ENCODE measurements around the gene SLC5A9.

SLC5A9 gene

DNA sequence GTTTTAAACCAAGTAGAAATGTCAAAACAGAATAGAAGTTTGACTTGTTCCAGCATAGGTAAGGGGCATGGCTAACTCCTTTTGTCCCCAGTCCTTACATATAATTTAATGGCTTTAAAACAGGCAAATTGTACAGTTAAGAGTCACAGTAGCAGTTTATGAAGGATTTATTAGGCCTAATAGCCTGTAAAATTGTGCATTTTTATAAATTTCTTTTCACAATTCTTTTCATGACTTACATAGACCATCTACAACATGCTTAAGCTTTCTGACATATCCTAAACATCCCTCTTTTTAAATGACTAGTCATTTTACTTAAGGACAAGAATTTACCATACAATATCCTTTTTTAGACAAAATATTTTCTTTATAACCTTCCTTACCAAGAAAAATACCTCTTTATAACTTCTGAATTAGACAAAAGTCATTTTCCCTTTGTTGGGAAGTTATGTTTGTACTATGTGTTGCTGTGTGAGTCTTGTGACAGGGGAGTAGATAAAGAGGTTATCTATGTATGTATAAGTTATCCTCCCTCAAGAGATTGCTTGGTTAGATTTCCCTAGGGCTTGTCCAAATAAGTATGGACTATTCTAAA lies 34.5 kb upstream of the SLC5A9 start:
- in situ Hi-C loops (cut with HindIII; ENCODE audit: low sequenced_read_pairs), result no loop called here
- no peak for DNase-seq (ENCODE audit: low read depth, low spot score)
- no peak overlapping the region for H3K4me3 ChIP-seq (ENCODE audit: low read depth, low read length)
- TF ChIP-seq, protein P1, sequence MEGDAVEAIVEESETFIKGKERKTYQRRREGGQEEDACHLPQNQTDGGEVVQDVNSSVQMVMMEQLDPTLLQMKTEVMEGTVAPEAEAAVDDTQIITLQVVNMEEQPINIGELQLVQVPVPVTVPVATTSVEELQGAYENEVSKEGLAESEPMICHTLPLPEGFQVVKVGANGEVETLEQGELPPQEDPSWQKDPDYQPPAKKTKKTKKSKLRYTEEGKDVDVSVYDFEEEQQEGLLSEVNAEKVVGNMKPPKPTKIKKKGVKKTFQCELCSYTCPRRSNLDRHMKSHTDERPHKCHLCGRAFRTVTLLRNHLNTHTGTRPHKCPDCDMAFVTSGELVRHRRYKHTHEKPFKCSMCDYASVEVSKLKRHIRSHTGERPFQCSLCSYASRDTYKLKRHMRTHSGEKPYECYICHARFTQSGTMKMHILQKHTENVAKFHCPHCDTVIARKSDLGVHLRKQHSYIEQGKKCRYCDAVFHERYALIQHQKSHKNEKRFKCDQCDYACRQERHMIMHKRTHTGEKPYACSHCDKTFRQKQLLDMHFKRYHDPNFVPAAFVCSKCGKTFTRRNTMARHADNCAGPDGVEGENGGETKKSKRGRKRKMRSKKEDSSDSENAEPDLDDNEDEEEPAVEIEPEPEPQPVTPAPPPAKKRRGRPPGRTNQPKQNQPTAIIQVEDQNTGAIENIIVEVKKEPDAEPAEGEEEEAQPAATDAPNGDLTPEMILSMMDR (IDR thresholded peaks at IDR 0.05; ENCODE audit: low read depth, low read length), result no peak

GRCh38 chr1:48190881-48191280 lies 31.6 kb upstream of the SLC5A9 start:
- TF ChIP-seq, protein P1 (IDR thresholded peaks at IDR 0.05; ENCODE audit: low read depth, low read length), result no peak
- no peak for DNase-seq (ENCODE audit: low read depth, low spot score)
- no peak overlapping the region for H3K4me3 ChIP-seq (ENCODE audit: low read depth, low read length)
- in situ Hi-C loops (cut with HindIII; ENCODE audit: low sequenced_read_pairs), result no loop called here

GRCh38 chr1:48194801-48195200 lies 27.7 kb upstream of the SLC5A9 start:
- in situ Hi-C loops (cut with HindIII; ENCODE audit: low sequenced_read_pairs), result no loop called here
- H3K4me3 ChIP-seq (ENCODE audit: low read depth, low read length), result no peak overlapping the region
- TF ChIP-seq, protein P1 (IDR thresholded peaks at IDR 0.05; ENCODE audit: low read depth, low read length), result no peak
- DNase-seq (ENCODE audit: low read depth, low spot score), result no peak

DNA sequence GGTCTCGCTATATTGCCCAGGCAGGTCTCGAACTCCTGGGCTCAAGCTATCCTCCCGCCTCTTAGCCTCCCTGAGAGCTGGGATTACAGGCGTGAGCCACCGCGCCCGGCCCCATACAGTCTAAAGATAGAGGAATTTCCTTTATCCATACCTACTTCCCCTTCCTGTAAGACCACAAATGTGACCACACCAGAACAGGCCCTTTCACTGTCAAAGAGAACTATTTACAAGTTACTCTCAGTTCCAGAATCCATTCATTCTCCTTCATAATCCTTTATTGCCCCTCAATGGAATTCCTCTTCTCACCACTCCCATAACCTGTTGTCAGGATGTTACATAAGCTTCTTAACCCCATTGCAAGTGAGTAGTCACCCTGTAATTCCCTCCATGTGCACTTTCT lies 26.3 kb upstream of the SLC5A9 start:
- no peak for DNase-seq (ENCODE audit: low read depth, low spot score)
- TF ChIP-seq, protein P1 (IDR thresholded peaks at IDR 0.05; ENCODE audit: low read depth, low read length), result no peak
- in situ Hi-C loops (cut with HindIII; ENCODE audit: low sequenced_read_pairs), result no loop called here
- no peak overlapping the region for H3K4me3 ChIP-seq (ENCODE audit: low read depth, low read length)

- TF ChIP-seq, protein P1 (IDR thresholded peaks at IDR 0.05; ENCODE audit: low read depth, low read length), result no peak
- no peak overlapping the region for H3K4me3 ChIP-seq (ENCODE audit: low read depth, low read length)
- no peak for DNase-seq (ENCODE audit: low read depth, low spot score)
- in situ Hi-C loops (cut with HindIII; ENCODE audit: low sequenced_read_pairs), result no loop called here
Measured at GRCh38 chr1:48198970-48199369, 23.5 kb upstream of the SLC5A9 start.

DNA sequence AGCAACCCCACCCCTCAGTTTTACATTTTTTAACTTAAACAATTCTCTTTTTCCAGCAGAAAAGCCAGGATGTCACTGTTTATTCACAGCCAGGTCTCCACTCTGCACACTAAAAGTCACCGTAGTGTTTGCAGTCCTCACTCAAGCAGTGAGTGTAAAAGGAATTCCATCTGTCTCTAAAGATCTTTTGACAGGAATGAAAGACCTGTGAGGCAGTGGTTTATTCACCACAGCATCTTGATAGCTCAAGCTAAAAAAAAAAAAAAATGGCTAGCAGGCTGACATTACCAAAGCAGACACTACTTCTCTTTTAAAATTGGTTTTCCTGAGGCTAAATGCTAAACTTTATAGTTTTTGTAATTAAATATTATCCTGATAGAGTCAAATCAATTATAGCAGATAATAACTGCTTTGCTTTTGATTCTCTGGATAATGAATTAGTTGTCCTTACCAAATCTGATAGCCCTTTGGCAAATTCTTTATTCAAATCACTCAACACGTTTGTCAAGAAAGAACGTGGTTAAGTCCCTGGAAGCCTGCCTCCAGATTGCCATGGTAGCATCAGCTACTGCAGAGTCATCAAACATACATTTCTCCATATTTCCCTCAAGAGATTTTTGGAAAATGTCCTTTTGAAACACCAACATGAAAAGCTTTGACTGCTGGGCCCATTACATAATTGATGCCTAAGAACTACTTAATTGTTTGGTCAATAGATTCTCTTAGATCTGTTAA lies 22.2 kb upstream of the SLC5A9 start:
- DNase-seq (ENCODE audit: low read depth, low spot score), result peak; percentile 10
- no peak overlapping the region for H3K4me3 ChIP-seq (ENCODE audit: low read depth, low read length)
- in situ Hi-C loops (cut with HindIII; ENCODE audit: low sequenced_read_pairs), result no loop called here
- TF ChIP-seq, protein P1 (IDR thresholded peaks at IDR 0.05; ENCODE audit: low read depth, low read length), result no peak
